WTC11 (cell line): ENCODE results near the gene DBI. TPM values are rescaled to one million over a fixed set of nuclear protein-coding genes. Genes with fewer than 3 reads are reported as not detected.

Source experiments
- ATAC-seq: fragments of 200-7000 bp; cut with Tn5 transposase; 2 replicates; pipeline ENCODE4 v1.10.0; 2021; ENCODE audit warnings: mild to moderate bottlenecking, moderate library complexity
- CTCF ChIA-PET: fragments of 300-600 bp; sonication (Branson Sonifier 250); formaldehyde crosslinking; loops from one replicate; lab custom pipeline; 2021; ENCODE audit warnings: antibody characterized with exemption; lab: Charles Lee
- POLR2A ChIA-PET: fragments of 350-600 bp; sonication (Branson Sonifier 250); formaldehyde crosslinking; loops from one replicate; lab custom pipeline; 2021; ENCODE audit warnings: antibody characterized with exemption; lab: Charles Lee
- DNase-seq: peaks from one replicate; pipeline ENCODE4 v3.0.0; 2021; ENCODE audit warnings: low spot score
- H3K27ac Mint-ChIP-seq: 2 replicates; pipeline ENCODE4 v1.8.0; 2021; ENCODE audit warnings: mixed read lengths
- H3K27me3 Mint-ChIP-seq: 2 replicates; pipeline ENCODE4 v1.8.0; 2021; ENCODE audit warnings: low read depth, mild to moderate bottlenecking, moderate library complexity, mixed read lengths
- H3K36me3 Mint-ChIP-seq: 2 replicates; pipeline ENCODE4 v1.8.0; 2021; ENCODE audit warnings: mixed read lengths
- H3K4me1 Mint-ChIP-seq: 2 replicates; pipeline ENCODE4 v1.8.0; 2022; ENCODE audit warnings: mixed read lengths
- H3K4me3 Mint-ChIP-seq: 2 replicates; pipeline ENCODE4 v1.8.0; 2021; ENCODE audit warnings: mild to moderate bottlenecking, moderate library complexity, mixed read lengths
- H3K9me3 Mint-ChIP-seq: 2 replicates; pipeline ENCODE4 v1.8.0; 2021; ENCODE audit warnings: mixed read lengths
- CREM ChIP-seq: sonication (generic); formaldehyde crosslinking; IDR thresholded peaks from 2 replicates; pipeline ENCODE4 v1.8.1; 2022; ENCODE audit warnings: mild to moderate bottlenecking, missing genetic modification reagents, moderate library complexity
- EMX1 ChIP-seq: fragments of 250-450 bp; sonication (Bioruptor Pico); IDR thresholded peaks from 2 replicates; pipeline ENCODE4 v1.8.0; 2021; ENCODE audit warnings: mild to moderate bottlenecking
- FOXJ3 ChIP-seq: sonication (generic); formaldehyde crosslinking; IDR thresholded peaks from 2 replicates; pipeline ENCODE4 v1.9.0; 2021; ENCODE audit warnings: missing genetic modification reagents, mild to moderate bottlenecking, borderline replicate concordance
- GRHL2 ChIP-seq: fragments of 250-450 bp; sonication (Bioruptor Pico); IDR thresholded peaks from 2 replicates; pipeline ENCODE4 v1.8.0; 2022; ENCODE audit warnings: mild to moderate bottlenecking, moderate library complexity; ENCODE audit not compliant: insufficient replicate concordance, severe bottlenecking
- IRF2 ChIP-seq: sonication (generic); formaldehyde crosslinking; IDR thresholded peaks from 2 replicates; pipeline ENCODE4 v1.8.0; 2022; ENCODE audit warnings: low read depth, missing genetic modification reagents, borderline replicate concordance
- JAZF1 ChIP-seq: fragments of 250-450 bp; sonication (Bioruptor Pico); IDR thresholded peaks from 2 replicates; pipeline ENCODE4 v1.9.0; 2021; ENCODE audit warnings: moderate library complexity, mild to moderate bottlenecking, inconsistent platforms
- NR1H2 ChIP-seq: sonication (generic); formaldehyde crosslinking; IDR thresholded peaks from 2 replicates; pipeline ENCODE4 v1.9.0; 2021; ENCODE audit warnings: mild to moderate bottlenecking, moderate library complexity, missing genetic modification reagents
- NR2C2 ChIP-seq: sonication (generic); formaldehyde crosslinking; IDR thresholded peaks from 2 replicates; pipeline ENCODE4 v1.8.0; 2022; ENCODE audit warnings: mild to moderate bottlenecking, missing genetic modification reagents
- NR3C1 ChIP-seq: sonication (generic); formaldehyde crosslinking; conservative IDR thresholded peaks from 2 replicates; pipeline ENCODE4 v1.8.1; 2023; ENCODE audit warnings: low read depth, mild to moderate bottlenecking, missing genetic modification reagents
- OVOL2 ChIP-seq: fragments of 250-450 bp; sonication (Bioruptor Pico); IDR thresholded peaks from 2 replicates; pipeline ENCODE4 v1.9.0; 2021; ENCODE audit warnings: mild to moderate bottlenecking, borderline replicate concordance
- ZNF219 ChIP-seq: sonication (generic); formaldehyde crosslinking; IDR thresholded peaks from 2 replicates; pipeline ENCODE4 v1.8.0; 2023; ENCODE audit warnings: missing genetic modification reagents, mild to moderate bottlenecking, borderline replicate concordance
- ZNF232 ChIP-seq: sonication (generic); formaldehyde crosslinking; IDR thresholded peaks from 2 replicates; pipeline ENCODE4 v1.8.0; 2022; ENCODE audit warnings: mild to moderate bottlenecking, missing genetic modification reagents
- ZNF396 ChIP-seq: fragments of 250-450 bp; sonication (Bioruptor Pico); IDR thresholded peaks from 2 replicates; pipeline ENCODE4 v1.8.0; 2021; ENCODE audit warnings: mild to moderate bottlenecking, moderate library complexity, borderline replicate concordance
- total RNA-seq: library from RNA; stranded (reverse); gene quantifications from 3 replicates; pipeline ENCODE4 v1.2.3, GENCODE V29; 2021
- TF ChIP-seq, protein P1 (sequence below): fragments of 250-450 bp; sonication (Bioruptor Pico); IDR thresholded peaks from 2 replicates; pipeline ENCODE4 v1.9.0; 2021; ENCODE audit warnings: moderate library complexity, mild to moderate bottlenecking, inconsistent platforms, borderline replicate concordance
- TF ChIP-seq, protein P2 (sequence below): sonication (generic); formaldehyde crosslinking; IDR thresholded peaks from 2 replicates; pipeline ENCODE4 v1.8.0; 2022; ENCODE audit warnings: mild to moderate bottlenecking, missing genetic modification reagents
- TF ChIP-seq, protein P3 (sequence below): sonication (generic); formaldehyde crosslinking; IDR thresholded peaks from 2 replicates; pipeline ENCODE4 v1.8.0; 2022; ENCODE audit warnings: missing genetic modification reagents
- TF ChIP-seq, protein P4 (sequence below): sonication (generic); formaldehyde crosslinking; IDR thresholded peaks from 2 replicates; pipeline ENCODE4 v1.8.0; 2023; ENCODE audit warnings: missing genetic modification reagents, mild to moderate bottlenecking, borderline replicate concordance
- TF ChIP-seq, protein P5 (sequence below): sonication (generic); formaldehyde crosslinking; IDR thresholded peaks from 2 replicates; pipeline ENCODE4 v1.8.1; 2022; ENCODE audit warnings: mild to moderate bottlenecking, moderate library complexity, missing genetic modification reagents
- TF ChIP-seq, protein P6 (sequence below): fragments of 250-450 bp; sonication (Bioruptor Pico); IDR thresholded peaks from 2 replicates; pipeline ENCODE4 v1.9.0; 2021; ENCODE audit warnings: mild to moderate bottlenecking

DBI gene
- total RNA-seq, 1 experiment from 2014 or later = 158 TPM

DNA sequence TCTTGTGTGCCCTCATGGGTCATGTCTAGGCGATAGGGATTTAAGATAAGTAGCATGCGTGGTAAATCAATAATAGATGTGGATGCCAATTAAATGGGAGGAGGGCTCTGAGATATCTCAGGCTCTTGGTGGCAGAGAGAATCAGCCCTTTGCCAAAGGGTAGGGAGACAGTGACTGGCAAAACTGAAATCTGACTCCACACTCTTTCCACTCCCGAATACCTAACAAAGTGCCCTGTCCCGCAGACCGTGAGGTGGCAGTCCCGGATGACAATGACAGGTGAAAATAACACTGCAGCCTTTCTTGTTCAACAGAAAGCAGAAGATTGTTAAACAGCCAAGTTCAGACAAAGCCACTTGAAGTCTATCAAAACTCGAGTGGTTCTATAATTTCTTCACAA lies 47.2 kb upstream of the DBI start (continued):
- TF ChIP-seq OVOL2 (CRISPR knock-in tag) (no peak), ZNF232 (no peak), NR2C2 (no peak)
- TF ChIP-seq, protein P1, sequence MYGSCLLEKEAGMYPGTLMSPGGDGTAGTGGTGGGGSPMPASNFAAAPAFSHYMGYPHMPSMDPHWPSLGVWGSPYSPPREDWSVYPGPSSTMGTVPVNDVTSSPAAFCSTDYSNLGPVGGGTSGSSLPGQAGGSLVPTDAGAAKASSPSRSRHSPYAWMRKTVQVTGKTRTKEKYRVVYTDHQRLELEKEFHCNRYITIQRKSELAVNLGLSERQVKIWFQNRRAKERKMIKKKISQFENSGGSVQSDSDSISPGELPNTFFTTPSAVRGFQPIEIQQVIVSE = no peak
- TF ChIP-seq, protein P2, sequence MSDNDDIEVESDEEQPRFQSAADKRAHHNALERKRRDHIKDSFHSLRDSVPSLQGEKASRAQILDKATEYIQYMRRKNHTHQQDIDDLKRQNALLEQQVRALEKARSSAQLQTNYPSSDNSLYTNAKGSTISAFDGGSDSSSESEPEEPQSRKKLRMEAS = no peak

DNA sequence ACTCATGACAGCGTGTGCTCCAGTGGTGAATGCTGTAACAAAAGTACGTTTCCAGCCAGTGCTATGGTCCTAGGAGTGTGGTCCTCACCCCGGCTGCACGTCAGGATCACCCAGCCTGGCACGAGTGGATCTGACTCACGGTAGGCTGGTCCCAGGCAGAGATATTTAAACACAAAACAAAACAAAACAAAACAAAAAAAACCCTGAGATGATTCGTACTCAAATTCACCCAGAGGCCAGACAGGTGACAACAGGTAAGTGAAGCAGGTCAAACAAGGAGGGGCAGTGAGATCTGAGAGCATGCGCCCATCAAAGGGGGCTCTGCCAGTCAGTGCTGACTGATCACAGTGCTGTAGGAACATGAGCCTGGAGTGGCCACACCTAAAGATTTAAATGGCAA lies 43.3 kb upstream of the DBI start:
- TF ChIP-seq ZNF396 (CRISPR knock-in tag) (no peak), GRHL2 (CRISPR knock-in tag) (no peak), EMX1 (CRISPR knock-in tag) (no peak), NR3C1 (CRISPR knock-in tag) (no peak), FOXJ3 (no peak), ZNF219 (no peak), IRF2 (CRISPR knock-in tag) (no peak), NR2C2 (no peak), JAZF1 (no peak), NR1H2 (CRISPR knock-in tag) (no peak), CREM (CRISPR knock-in tag) (no peak)
- TF ChIP-seq, protein P3, sequence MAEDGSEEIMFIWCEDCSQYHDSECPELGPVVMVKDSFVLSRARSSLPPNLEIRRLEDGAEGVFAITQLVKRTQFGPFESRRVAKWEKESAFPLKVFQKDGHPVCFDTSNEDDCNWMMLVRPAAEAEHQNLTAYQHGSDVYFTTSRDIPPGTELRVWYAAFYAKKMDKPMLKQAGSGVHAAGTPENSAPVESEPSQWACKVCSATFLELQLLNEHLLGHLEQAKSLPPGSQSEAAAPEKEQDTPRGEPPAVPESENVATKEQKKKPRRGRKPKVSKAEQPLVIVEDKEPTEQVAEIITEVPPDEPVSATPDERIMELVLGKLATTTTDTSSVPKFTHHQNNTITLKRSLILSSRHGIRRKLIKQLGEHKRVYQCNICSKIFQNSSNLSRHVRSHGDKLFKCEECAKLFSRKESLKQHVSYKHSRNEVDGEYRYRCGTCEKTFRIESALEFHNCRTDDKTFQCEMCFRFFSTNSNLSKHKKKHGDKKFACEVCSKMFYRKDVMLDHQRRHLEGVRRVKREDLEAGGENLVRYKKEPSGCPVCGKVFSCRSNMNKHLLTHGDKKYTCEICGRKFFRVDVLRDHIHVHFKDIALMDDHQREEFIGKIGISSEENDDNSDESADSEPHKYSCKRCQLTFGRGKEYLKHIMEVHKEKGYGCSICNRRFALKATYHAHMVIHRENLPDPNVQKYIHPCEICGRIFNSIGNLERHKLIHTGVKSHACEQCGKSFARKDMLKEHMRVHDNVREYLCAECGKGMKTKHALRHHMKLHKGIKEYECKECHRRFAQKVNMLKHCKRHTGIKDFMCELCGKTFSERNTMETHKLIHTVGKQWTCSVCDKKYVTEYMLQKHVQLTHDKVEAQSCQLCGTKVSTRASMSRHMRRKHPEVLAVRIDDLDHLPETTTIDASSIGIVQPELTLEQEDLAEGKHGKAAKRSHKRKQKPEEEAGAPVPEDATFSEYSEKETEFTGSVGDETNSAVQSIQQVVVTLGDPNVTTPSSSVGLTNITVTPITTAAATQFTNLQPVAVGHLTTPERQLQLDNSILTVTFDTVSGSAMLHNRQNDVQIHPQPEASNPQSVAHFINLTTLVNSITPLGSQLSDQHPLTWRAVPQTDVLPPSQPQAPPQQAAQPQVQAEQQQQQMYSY (CRISPR knock-in tag) = no peak
- TF ChIP-seq, protein P1 = no peak
- TF ChIP-seq, protein P4, sequence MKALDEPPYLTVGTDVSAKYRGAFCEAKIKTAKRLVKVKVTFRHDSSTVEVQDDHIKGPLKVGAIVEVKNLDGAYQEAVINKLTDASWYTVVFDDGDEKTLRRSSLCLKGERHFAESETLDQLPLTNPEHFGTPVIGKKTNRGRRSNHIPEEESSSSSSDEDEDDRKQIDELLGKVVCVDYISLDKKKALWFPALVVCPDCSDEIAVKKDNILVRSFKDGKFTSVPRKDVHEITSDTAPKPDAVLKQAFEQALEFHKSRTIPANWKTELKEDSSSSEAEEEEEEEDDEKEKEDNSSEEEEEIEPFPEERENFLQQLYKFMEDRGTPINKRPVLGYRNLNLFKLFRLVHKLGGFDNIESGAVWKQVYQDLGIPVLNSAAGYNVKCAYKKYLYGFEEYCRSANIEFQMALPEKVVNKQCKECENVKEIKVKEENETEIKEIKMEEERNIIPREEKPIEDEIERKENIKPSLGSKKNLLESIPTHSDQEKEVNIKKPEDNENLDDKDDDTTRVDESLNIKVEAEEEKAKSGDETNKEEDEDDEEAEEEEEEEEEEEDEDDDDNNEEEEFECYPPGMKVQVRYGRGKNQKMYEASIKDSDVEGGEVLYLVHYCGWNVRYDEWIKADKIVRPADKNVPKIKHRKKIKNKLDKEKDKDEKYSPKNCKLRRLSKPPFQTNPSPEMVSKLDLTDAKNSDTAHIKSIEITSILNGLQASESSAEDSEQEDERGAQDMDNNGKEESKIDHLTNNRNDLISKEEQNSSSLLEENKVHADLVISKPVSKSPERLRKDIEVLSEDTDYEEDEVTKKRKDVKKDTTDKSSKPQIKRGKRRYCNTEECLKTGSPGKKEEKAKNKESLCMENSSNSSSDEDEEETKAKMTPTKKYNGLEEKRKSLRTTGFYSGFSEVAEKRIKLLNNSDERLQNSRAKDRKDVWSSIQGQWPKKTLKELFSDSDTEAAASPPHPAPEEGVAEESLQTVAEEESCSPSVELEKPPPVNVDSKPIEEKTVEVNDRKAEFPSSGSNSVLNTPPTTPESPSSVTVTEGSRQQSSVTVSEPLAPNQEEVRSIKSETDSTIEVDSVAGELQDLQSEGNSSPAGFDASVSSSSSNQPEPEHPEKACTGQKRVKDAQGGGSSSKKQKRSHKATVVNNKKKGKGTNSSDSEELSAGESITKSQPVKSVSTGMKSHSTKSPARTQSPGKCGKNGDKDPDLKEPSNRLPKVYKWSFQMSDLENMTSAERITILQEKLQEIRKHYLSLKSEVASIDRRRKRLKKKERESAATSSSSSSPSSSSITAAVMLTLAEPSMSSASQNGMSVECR = no peak
- TF ChIP-seq, protein P5, sequence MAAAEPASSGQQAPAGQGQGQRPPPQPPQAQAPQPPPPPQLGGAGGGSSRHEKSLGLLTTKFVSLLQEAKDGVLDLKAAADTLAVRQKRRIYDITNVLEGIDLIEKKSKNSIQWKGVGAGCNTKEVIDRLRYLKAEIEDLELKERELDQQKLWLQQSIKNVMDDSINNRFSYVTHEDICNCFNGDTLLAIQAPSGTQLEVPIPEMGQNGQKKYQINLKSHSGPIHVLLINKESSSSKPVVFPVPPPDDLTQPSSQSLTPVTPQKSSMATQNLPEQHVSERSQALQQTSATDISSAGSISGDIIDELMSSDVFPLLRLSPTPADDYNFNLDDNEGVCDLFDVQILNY (CRISPR knock-in tag) = no peak
- TF ChIP-seq, protein P6, sequence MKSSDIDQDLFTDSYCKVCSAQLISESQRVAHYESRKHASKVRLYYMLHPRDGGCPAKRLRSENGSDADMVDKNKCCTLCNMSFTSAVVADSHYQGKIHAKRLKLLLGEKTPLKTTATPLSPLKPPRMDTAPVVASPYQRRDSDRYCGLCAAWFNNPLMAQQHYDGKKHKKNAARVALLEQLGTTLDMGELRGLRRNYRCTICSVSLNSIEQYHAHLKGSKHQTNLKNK (CRISPR knock-in tag) = no peak
- TF ChIP-seq, all 79 proteins: peak for 0
- Mint-ChIP-seq H3K4me1 (0 out of 2 replicates have a peak, but pooled peaks cover 5% of the 10 kb centered on the region), H3K36me3 (no peaks in the 10 kb centered on the region), H3K9me3 (no peaks in the 10 kb centered on the region), H3K27ac (0 out of 2 replicates have a peak overlapping the region, but pooled peaks have one; percentile 16), H3K4me3 (no peak overlapping the region), H3K27me3 (no peaks in the 10 kb centered on the region)
- DNase-seq (no peak), ATAC-seq (no peak)
- ChIA-PET CTCF (interaction anchor here (1.5 kb wide), 1 partner anchor 12 kb away, joined by 4 read pairs; no protein-coding TSS in a partner anchor), POLR2A (no interaction called here)
